ENCODE measurements around the gene ASTN2. TPM values are rescaled to one million over a fixed set of nuclear protein-coding genes. Genes with fewer than 3 reads are reported as not detected.

Gene ASTN2
- polyA plus RNA-seq, 1 experiment: 12.8 TPM

DNA sequence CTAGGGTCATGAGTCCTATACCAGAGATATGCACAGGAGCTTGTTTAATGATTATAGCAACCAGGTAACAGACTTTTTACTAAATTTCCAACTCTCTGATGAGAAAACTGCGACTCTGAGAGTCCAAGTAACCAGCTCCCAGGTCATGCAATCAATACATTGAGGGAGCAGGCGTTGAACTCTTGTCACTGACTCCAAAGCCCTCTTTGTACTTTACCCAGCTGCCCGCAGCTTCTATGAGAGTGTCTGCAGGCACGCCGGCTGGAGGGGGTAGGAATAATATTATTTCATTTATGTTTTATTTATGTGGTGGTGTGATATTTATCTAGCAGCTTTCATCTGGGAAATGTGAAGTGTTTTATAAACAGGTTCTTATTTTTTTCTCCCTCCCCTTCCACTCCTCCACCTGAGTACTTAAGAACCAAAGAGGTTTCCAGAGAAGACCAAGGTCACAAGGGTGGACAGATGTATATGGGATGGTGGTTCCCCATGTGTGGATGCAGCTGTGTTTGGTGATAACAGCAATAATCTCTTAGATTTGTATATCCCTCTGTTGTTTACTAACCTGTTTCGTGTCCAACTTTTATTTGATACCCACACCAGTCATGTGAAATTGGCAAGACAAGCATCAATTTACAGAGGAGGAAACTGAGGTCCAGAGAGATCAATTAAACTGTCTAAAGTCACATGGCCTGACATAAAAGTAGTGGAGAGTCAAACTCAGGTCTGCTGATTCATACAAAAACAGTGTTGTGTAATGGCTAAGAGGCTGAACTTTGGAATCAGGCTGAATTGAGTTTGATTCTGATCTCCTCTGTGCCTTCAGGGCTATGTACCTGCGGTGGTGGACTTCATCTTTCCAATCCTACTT is 867.9 kb downstream of the ASTN2 start:
- DNase-seq (ENCODE audit: low read depth): no peak
- CTCF ChIA-PET: interaction anchor here (0.5 kb wide), 1 partner anchor 453 kb away, joined by 4 read pairs; no protein-coding TSS in a partner anchor
- Histone ChIP-seq H3K36me3 (ENCODE audit: control insufficient read depth, insufficient read depth, low read length) (no peaks in the 10 kb centered on the region), H3K4me3 (ENCODE audit: low read depth, low read length) (no peak overlapping the region), H3K27me3 (ENCODE audit: control insufficient read depth, insufficient read depth, low read length) (no peaks in the 10 kb centered on the region)
- POLR2A ChIA-PET: no interaction called here
- TF ChIP-seq, protein P1, sequence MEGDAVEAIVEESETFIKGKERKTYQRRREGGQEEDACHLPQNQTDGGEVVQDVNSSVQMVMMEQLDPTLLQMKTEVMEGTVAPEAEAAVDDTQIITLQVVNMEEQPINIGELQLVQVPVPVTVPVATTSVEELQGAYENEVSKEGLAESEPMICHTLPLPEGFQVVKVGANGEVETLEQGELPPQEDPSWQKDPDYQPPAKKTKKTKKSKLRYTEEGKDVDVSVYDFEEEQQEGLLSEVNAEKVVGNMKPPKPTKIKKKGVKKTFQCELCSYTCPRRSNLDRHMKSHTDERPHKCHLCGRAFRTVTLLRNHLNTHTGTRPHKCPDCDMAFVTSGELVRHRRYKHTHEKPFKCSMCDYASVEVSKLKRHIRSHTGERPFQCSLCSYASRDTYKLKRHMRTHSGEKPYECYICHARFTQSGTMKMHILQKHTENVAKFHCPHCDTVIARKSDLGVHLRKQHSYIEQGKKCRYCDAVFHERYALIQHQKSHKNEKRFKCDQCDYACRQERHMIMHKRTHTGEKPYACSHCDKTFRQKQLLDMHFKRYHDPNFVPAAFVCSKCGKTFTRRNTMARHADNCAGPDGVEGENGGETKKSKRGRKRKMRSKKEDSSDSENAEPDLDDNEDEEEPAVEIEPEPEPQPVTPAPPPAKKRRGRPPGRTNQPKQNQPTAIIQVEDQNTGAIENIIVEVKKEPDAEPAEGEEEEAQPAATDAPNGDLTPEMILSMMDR (IDR thresholded peaks at IDR 0.05; ENCODE audit: insufficient read depth, low read depth, low read length): no peak

DNA sequence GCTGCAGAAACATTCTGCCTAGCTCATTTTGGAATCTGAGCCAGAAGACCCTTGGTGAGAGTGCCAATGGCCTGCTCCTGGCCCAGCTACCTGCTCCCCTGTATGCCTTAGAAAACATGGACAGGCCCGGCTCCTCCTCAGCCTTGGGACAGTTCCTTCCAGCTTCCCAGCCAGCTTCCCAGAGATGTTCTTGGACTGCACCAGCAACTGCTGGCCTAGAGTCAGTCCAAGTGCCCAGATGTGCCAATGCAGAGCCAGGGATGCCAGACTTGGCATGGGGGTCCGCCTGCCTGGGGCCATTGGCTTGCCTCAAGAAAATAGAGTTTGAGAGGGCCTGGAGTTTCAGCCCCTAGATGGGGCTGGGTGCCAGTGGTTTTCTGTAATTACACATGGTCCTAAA is 870.0 kb downstream of the ASTN2 start:
- no peak for DNase-seq (ENCODE audit: low read depth)
- TF ChIP-seq, protein P1 (IDR thresholded peaks at IDR 0.05; ENCODE audit: insufficient read depth, low read depth, low read length): no peak
- no peak overlapping the region for H3K4me3 ChIP-seq (ENCODE audit: low read depth, low read length)
- H3K27me3 ChIP-seq (ENCODE audit: control insufficient read depth, insufficient read depth, low read length): no peaks in the 10 kb centered on the region
- CTCF ChIA-PET: interaction anchor here (0.6 kb wide), 1 partner anchor 809 kb away, joined by 3 read pairs; no protein-coding TSS in a partner anchor
- POLR2A ChIA-PET: no interaction called here
- peaks cover 1% of the 10 kb centered on the region; the same call in 1 of the 2 replicates for H3K36me3 ChIP-seq (ENCODE audit: control insufficient read depth, insufficient read depth, low read length)

DNA sequence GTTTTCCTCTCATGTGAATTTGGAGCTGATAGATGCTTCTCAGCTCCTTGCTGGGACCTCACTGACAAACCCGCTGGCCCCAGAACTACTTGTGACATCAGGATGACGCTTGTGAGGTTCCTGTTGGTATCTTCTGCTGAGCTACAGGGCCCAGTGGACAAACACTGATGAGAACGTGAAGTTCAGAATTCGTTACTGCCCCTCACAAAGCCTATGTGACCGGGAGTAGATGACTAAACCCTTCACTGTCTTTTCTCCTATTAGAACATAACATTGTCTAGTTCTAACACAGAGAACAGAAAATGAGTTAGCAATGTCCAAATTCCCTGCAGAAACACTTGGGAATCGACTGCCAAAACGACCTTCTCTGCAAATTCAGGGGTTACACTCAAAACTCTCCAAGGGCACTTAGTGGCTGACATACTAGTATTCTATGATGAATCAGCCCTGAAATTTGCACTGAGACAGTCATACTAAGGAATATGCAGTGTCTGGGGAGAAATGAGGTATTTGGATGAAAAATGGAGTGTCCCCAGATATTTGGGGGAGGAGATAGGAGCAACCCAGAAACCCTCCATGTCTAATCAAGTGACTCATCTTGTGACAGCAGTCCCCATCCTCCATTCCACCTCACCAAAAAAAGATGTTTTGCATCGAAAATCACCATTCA is 871.0 kb downstream of the ASTN2 start:
- DNase-seq (ENCODE audit: low read depth): peak; percentile 49
- H3K36me3 ChIP-seq (ENCODE audit: control insufficient read depth, insufficient read depth, low read length): peaks cover 1% of the 10 kb centered on the region; the same call in 1 of the 2 replicates
- ChIA-PET POLR2A (no interaction called here), CTCF (no interaction called here)
- no peaks in the 10 kb centered on the region for H3K27me3 ChIP-seq (ENCODE audit: control insufficient read depth, insufficient read depth, low read length)
- H3K4me3 ChIP-seq (ENCODE audit: low read depth, low read length): no peak overlapping the region
- TF ChIP-seq, protein P1 (IDR thresholded peaks at IDR 0.05; ENCODE audit: insufficient read depth, low read depth, low read length): no peak

DNA sequence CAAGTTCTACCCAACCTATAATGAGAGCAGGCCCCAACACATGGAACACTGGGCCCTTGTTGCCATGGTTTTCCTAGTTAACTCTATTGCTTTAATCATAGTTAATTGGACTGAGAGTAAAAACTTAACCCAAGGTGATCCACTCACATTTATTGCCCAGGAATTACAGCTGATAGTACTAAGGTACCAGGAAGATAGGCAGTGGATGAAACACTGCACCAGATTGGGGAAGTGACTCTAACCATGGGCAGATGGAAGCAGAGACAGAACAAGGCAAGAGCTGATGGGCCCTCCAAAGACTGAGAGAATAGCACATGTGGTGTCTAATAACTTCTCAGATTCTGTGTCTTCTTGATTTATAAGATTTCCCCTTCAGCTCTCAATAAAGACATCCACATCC is 873.5 kb downstream of the ASTN2 start:
- H3K27me3 ChIP-seq (ENCODE audit: control insufficient read depth, insufficient read depth, low read length): no peaks in the 10 kb centered on the region
- H3K4me3 ChIP-seq (ENCODE audit: low read depth, low read length): no peak overlapping the region
- ChIA-PET POLR2A (no interaction called here), CTCF (interaction anchor here (0.5 kb wide), 1 partner anchor 12 kb away, joined by 3 read pairs; no protein-coding TSS in a partner anchor)
- TF ChIP-seq, protein P1 (IDR thresholded peaks at IDR 0.05; ENCODE audit: insufficient read depth, low read depth, low read length): no peak
- DNase-seq (ENCODE audit: low read depth): no peak
- H3K36me3 ChIP-seq (ENCODE audit: control insufficient read depth, insufficient read depth, low read length): peaks cover 1% of the 10 kb centered on the region; the same call in 1 of the 2 replicates

DNA sequence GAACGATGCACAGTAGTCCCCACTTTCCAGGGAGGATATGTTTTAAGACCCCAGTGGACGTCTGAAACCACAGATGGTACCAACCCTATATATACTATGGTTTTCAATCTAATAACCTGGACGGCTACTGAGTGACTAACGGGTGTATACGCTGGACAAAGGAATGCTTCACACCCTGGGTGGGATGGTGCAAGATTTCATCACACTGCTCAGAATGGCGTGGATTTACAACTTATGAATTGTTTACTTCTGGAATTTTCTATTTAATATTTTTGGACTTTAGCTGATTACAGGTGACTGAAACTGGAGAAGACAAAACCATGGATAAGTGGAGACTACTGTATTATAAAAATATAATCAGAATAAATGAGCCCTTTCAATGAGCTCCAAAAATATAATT is 875.3 kb downstream of the ASTN2 start:
- DNase-seq (ENCODE audit: low read depth): no peak
- ChIA-PET CTCF (no interaction called here), POLR2A (no interaction called here)
- Histone ChIP-seq H3K36me3 (ENCODE audit: control insufficient read depth, insufficient read depth, low read length) (peaks cover 1% of the 10 kb centered on the region; the same call in 1 of the 2 replicates), H3K4me3 (ENCODE audit: low read depth, low read length) (no peak overlapping the region), H3K27me3 (ENCODE audit: control insufficient read depth, insufficient read depth, low read length) (no peaks in the 10 kb centered on the region)
- TF ChIP-seq, protein P1 (IDR thresholded peaks at IDR 0.05; ENCODE audit: insufficient read depth, low read depth, low read length): no peak
